LNCAP (cell line): Measurements from ENCODE around the gene ENTPD2.

Experiments used
- CTCF ChIP-seq: fragments of 450-650 bp; IDR thresholded peaks from 2 replicates; pipeline ENCODE4 v1.5.1; 2017; ENCODE audit warnings: mild to moderate bottlenecking

ENTPD2 gene

GRCh38 chr9:137018761-137019559 lies 34.9 kb downstream of the ENTPD2 start:
- no peak for TF ChIP-seq CTCF

GRCh38 chr9:137017791-137018497 lies 35.9 kb downstream of the ENTPD2 start:
- TF ChIP-seq CTCF: no peak

- TF ChIP-seq CTCF: no peak
Observed at GRCh38 chr9:137017071-137017470, 36.8 kb downstream of the ENTPD2 start.

- no peak for TF ChIP-seq CTCF
Observed at GRCh38 chr9:137016436-137016835, 37.4 kb downstream of the ENTPD2 start.

GRCh38 chr9:137015976-137016375 lies 37.9 kb downstream of the ENTPD2 start:
- TF ChIP-seq CTCF: no peak

GRCh38 chr9:137015540-137015930 lies 38.3 kb downstream of the ENTPD2 start:
- no peak for TF ChIP-seq CTCF

GRCh38 chr9:137014776-137015539 lies 38.9 kb downstream of the ENTPD2 start:
- TF ChIP-seq CTCF: no peak
